Esophagus squamous epithelium (tissue), 4 donors: Measurements from ENCODE around the gene RER1.

Source experiments
- POLR2A ChIP-seq, 4 donors: fragments of 450-650 bp; IDR thresholded peaks; one replicate each; pipeline ENCODE4 v1.6.1; 2017; ENCODE audit warnings: antibody characterized with exemption in 4 of 4, mild to moderate bottlenecking in 4 of 4, moderate library complexity in 3 of 4
- TF ChIP-seq, protein P1 (sequence below), 6 experiments: fragments of 450-650 bp in 4 of 6; fragments of 200-600 bp in 2 of 6; sonication (generic) in 2 of 6; IDR thresholded peaks; one replicate each; pipeline ENCODE4 v1.5.1; 2016 to 2019; ENCODE audit warnings: antibody characterized with exemption in 6 of 6, mild to moderate bottlenecking in 4 of 6, moderate library complexity in 4 of 6

DNA sequence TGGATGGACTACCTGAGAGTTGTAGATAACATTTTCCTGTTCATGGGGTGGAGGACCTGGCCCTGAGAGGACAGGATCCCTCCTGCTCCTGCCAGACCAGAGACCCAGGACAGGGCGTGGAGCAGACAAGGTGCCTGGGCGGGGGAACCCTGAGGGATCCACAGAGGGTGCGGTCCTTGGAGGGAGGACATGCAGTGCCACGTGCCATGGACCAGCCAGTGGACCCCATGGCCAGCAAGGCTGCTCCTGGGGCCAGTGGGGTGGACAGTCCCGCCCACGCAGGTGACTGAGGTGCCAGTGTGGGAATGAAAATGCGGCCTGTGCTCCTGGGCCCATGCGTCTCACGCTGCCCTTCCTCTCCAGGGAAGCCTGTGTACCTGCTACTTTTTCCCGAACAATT lies 3.6 kb downstream of the RER1 start:
- TF ChIP-seq, protein P1, sequence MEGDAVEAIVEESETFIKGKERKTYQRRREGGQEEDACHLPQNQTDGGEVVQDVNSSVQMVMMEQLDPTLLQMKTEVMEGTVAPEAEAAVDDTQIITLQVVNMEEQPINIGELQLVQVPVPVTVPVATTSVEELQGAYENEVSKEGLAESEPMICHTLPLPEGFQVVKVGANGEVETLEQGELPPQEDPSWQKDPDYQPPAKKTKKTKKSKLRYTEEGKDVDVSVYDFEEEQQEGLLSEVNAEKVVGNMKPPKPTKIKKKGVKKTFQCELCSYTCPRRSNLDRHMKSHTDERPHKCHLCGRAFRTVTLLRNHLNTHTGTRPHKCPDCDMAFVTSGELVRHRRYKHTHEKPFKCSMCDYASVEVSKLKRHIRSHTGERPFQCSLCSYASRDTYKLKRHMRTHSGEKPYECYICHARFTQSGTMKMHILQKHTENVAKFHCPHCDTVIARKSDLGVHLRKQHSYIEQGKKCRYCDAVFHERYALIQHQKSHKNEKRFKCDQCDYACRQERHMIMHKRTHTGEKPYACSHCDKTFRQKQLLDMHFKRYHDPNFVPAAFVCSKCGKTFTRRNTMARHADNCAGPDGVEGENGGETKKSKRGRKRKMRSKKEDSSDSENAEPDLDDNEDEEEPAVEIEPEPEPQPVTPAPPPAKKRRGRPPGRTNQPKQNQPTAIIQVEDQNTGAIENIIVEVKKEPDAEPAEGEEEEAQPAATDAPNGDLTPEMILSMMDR (IDR thresholded peaks at IDR 0.05) = no peak
- no peak for TF ChIP-seq POLR2A (IDR thresholded peaks at IDR 0.05)
